Suprapubic skin (tissue), 4 donors: ENCODE results near the gene EVPLL.
"Not testable (repeated sequence)": the region's sequence is repeated elsewhere in the genome, so short reads cannot be mapped to it uniquely, and the experiment has no call there.

Experiments used
- CTCF ChIP-seq, 2 donors: fragments of 200-600 bp in 1 of 2; fragments of 450-650 bp in 1 of 2; sonication (generic) in 1 of 2; IDR thresholded peaks; one replicate each; pipeline ENCODE4 v1.5.1; 2016 to 2019; ENCODE audit warnings: antibody characterized with exemption in 2 of 2, mild to moderate bottlenecking in 1 of 2, moderate library complexity in 1 of 2
- POLR2A ChIP-seq, 2 donors: fragments of 450-650 bp; IDR thresholded peaks; one replicate each; pipeline ENCODE4 v1.6.1; 2017; ENCODE audit warnings: antibody characterized with exemption in 2 of 2, mild to moderate bottlenecking in 2 of 2, moderate library complexity in 2 of 2
- POLR2AphosphoS5 ChIP-seq, 3 donors: sonication (generic); formaldehyde crosslinking; IDR thresholded peaks; one replicate each; pipeline ENCODE4 v1.6.1; 2017; ENCODE audit warnings: antibody characterized with exemption in 3 of 3

DNA sequence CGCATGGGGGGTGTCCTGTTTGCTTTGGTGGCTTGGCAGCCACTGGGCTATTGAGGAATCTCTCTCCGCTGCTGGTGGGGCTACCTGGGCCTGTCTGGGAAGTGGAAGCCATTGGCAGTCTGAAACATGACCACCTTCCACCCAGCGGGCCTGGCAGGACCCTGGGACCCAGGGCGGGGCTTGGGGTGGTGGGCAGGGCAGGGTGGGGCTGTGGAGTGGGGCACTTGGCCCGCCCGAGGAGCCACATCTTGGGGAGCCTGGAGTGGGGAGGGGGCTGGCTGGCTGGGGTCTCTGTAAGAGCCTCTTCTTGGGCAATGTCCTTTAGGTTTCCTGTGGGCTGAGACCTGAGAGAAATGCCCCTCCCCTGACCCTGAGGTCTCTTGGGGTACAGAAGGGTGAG, 48.0 kb downstream of the EVPLL start:
- TF ChIP-seq CTCF, POLR2A, POLR2AphosphoS5 (IDR thresholded peaks at IDR 0.05): not testable (repeated sequence)
